GM12891 (cell line): Measurements from ENCODE around the gene NR1I2.

Experiments
- POLR2A ChIP-seq: IDR thresholded peaks from 2 replicates; pipeline ENCODE4 v1.6.1; 2011; ENCODE audit warnings: low read depth, low read length, control low read depth
- POLR2AphosphoS5 ChIP-seq: IDR thresholded peaks from 2 replicates; pipeline ENCODE4 v1.6.1; 2011; ENCODE audit warnings: low read depth, low read length, control low read depth
- SPI1 ChIP-seq: IDR thresholded peaks from 2 replicates; pipeline ENCODE4 v1.6.1; 2011; ENCODE audit warnings: low read depth, low read length, control low read depth
- TAF1 ChIP-seq: IDR thresholded peaks from 2 replicates; pipeline ENCODE4 v1.6.1; 2011; ENCODE audit warnings: low read depth, low read length, control low read depth

DNA sequence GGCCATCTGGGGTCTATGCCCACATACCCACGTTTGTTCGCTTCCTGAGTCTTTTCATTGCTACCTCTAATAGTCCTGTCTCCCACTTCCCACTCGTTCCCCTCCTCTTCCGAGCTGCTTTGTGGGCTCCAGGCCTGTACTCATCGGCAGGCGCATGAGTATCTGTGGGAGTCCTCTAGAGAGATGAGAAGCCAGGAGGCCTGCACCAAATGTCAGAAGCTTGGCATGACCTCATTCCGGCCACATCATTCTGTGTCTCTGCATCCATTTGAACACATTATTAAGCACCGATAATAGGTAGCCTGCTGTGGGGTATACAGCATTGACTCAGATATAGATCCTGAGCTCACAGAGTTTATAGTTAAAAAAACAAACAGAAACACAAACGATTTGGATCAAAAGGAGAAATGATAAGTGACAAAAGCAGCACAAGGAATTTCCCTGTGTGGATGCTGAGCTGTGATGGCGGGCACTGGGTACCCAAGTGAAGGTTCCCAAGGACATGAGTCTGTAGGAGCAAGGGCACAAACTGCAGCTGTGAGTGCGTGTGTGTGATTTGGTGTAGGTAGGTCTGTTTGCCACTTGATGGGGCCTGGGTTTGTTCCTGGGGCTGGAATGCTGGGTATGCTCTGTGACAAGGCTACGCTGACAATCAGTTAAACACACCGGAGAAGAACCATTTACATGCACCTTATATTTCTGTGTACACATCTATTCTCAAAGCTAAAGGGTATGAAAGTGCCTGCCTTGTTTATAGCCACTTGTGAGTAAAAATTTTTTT, 35.9 kb downstream of the NR1I2 start:
- TF ChIP-seq POLR2AphosphoS5, result no peak
- no peak for TF ChIP-seq POLR2A
- no peak for TF ChIP-seq TAF1
- TF ChIP-seq SPI1, result no peak
